Neural cell (in vitro differentiated cells): ENCODE results near the gene VMAC.

Source experiments
- CTCF ChIP-seq: fragments of 450-650 bp; IDR thresholded peaks from 2 replicates; pipeline ENCODE4 v1.5.1; 2014; ENCODE audit warnings: antibody characterized with exemption, mild to moderate bottlenecking, moderate library complexity; ENCODE audit not compliant: poor library complexity, severe bottlenecking
- EP300 ChIP-seq: fragments of 450-650 bp; conservative IDR thresholded peaks from 2 replicates; pipeline ENCODE4 v1.6.1; 2014; ENCODE audit warnings: antibody characterized with exemption, mild to moderate bottlenecking, moderate library complexity; ENCODE audit not compliant: poor library complexity, severe bottlenecking
- EZH2 ChIP-seq: fragments of 200-600, 300-800 bp; shearing (Covaris generic), sonication (generic); IDR thresholded peaks from 2 replicates; pipeline ENCODE4 v1.6.1; 2014; ENCODE audit warnings: antibody characterized with exemption, low read length, borderline replicate concordance, mild to moderate bottlenecking; ENCODE audit not compliant: insufficient read depth, poor library complexity, severe bottlenecking
- MXI1 ChIP-seq: fragments of 450-650 bp; conservative IDR thresholded peaks from 2 replicates; pipeline ENCODE4 v1.6.1; 2014; ENCODE audit warnings: antibody characterized with exemption, mild to moderate bottlenecking; ENCODE audit not compliant: poor library complexity, severe bottlenecking
- POLR2AphosphoS5 ChIP-seq: IDR thresholded peaks from 2 replicates; pipeline ENCODE4 v1.6.1; 2012
- RAD21 ChIP-seq: fragments of 450-650 bp; conservative IDR thresholded peaks from 2 replicates; pipeline ENCODE4 v1.6.1; 2014; ENCODE audit warnings: antibody characterized with exemption, mild to moderate bottlenecking, moderate library complexity
- REST ChIP-seq: IDR thresholded peaks from 2 replicates; pipeline ENCODE4 v1.6.1; 2012; ENCODE audit warnings: borderline replicate concordance
- SMC3 ChIP-seq: fragments of 450-650 bp; conservative IDR thresholded peaks from 2 replicates; pipeline ENCODE4 v1.6.1; 2014; ENCODE audit warnings: antibody characterized with exemption, mild to moderate bottlenecking, moderate library complexity; ENCODE audit not compliant: poor library complexity
- TAF1 ChIP-seq: IDR thresholded peaks from 2 replicates; pipeline ENCODE4 v1.6.1; 2012; ENCODE audit warnings: low read depth

- TF ChIP-seq CTCF (no peak), POLR2AphosphoS5 (no peak), RAD21 (no peak), EZH2 (no peak), TAF1 (no peak), EP300 (no peak), MXI1 (no peak), REST (no peak), SMC3 (no peak)
These were observed 54.8 kb downstream of the VMAC start for GRCh38 chr19:5959260-5960004.
